Measurements from ENCODE around the gene RHCG. TPM values are rescaled to one million over a fixed set of nuclear protein-coding genes. Genes with fewer than 3 reads are reported as not detected.

RHCG gene
- total RNA-seq, 2 experiments from 2014 or later = not detected

DNA sequence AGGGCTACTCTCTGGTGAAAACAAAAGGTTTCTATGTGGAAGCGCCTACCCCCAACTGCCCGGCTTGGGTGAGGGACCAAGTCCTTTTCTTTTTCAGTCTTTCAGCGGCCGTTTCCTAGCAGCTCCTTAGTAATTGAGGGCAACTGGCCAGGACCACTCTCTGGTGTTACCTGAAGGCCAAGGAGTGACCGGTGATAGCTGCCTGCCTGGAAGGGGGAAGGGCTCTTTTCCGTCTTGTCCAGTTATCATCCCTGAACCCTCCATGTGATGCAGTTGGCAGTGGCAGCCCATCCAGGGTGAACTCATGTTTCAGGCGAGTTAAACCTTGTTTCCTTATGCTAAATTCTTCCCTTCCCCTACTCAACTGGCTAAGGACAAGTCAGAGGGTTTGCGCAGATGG lies 33.3 kb downstream of the RHCG start:
- intact Hi-C loops (cut with micrococcal nuclease) = no loop called here
- no peaks in the 10 kb centered on the region for H3K9me3 Mint-ChIP-seq
- no peaks in the 10 kb centered on the region for H3K36me3 Mint-ChIP-seq
- H3K4me1 Mint-ChIP-seq (ENCODE audit: low read depth) = no peaks in the 10 kb centered on the region
- no peak for DNase-seq
- peaks cover 14% of the 10 kb centered on the region for H3K27me3 Mint-ChIP-seq
- H3K4me3 Mint-ChIP-seq = no peak overlapping the region
- POLR2A ChIA-PET = no interaction called here
- H3K27ac Mint-ChIP-seq = no peak overlapping the region
- CTCF ChIA-PET = interaction anchor here (1.0 kb wide), 1 partner anchor 105 kb away, joined by 3 read pairs; no protein-coding TSS in a partner anchor

DNA sequence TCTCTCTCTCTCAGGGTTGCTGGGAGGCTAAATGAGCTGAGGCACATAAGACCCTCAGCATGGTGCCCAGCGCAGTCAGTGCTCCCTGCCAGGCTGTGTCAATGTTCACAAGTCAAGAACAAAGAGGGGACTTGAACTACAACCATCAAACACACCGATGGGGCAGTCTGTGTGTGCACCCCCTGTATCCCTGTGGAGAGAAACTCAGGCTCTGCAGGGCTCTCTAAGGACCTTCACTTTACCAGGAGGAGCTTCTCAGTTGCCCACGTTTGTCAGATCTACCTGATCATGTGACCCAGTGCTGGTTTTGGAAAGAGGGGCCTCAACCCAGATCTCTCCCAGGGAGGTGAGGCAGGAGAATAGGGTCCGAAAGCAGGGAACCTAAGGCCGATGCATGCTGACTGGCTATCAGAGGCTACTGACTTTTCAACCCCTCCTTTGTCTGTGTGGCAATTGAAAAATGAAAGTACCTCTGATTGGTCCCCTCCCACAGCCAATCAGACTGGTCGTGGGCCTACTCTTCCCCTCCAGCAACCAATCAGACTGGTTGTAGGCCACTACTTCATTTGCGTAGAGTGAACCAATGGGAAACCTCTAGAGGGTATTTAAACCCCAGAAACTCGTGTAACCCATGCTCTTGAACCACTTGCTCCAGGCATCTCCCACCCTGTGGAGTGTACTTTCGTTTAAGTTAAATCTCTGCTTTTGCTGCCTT lies 34.0 kb downstream of the RHCG start:
- no peak for DNase-seq
- H3K9me3 Mint-ChIP-seq = no peaks in the 10 kb centered on the region
- H3K4me3 Mint-ChIP-seq = no peak overlapping the region
- peaks cover 14% of the 10 kb centered on the region for H3K27me3 Mint-ChIP-seq
- ChIA-PET POLR2A (no interaction called here), CTCF (interaction anchor here (1.0 kb wide), 1 partner anchor 104 kb away, joined by 3 read pairs; no protein-coding TSS in a partner anchor)
- H3K36me3 Mint-ChIP-seq = no peaks in the 10 kb centered on the region
- H3K4me1 Mint-ChIP-seq (ENCODE audit: low read depth) = no peaks in the 10 kb centered on the region
- intact Hi-C loops (cut with micrococcal nuclease) = no loop called here
- H3K27ac Mint-ChIP-seq = no peak overlapping the region

DNA sequence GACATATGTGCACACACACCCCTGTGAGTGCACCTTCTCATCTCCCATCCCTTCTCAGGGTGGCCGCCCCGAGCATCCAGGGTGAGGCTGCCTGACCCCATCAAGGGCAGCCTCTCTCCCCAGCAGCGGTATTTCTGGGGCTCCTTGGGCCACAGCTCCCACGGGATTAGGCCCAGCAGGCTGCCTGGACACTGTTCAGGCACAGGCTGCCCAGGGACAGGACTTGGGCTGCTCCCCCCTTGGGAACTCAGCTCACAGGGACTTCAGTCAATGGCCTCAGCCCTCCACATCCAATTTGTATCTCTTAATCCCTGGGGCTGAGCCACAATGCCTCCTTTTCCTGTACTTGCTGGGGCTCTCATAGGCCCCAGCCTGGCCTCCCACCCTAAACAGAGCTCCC lies 35.0 kb downstream of the RHCG start:
- peaks cover 4% of the 10 kb centered on the region for H3K9me3 Mint-ChIP-seq
- H3K4me3 Mint-ChIP-seq = no peak overlapping the region
- H3K4me1 Mint-ChIP-seq (ENCODE audit: low read depth) = no peaks in the 10 kb centered on the region
- DNase-seq = no peak
- H3K27ac Mint-ChIP-seq = no peak overlapping the region
- CTCF ChIA-PET = no interaction called here
- H3K36me3 Mint-ChIP-seq = no peaks in the 10 kb centered on the region
- POLR2A ChIA-PET = no interaction called here
- intact Hi-C loops (cut with micrococcal nuclease) = no loop called here
- H3K27me3 Mint-ChIP-seq = peaks cover 14% of the 10 kb centered on the region

DNA sequence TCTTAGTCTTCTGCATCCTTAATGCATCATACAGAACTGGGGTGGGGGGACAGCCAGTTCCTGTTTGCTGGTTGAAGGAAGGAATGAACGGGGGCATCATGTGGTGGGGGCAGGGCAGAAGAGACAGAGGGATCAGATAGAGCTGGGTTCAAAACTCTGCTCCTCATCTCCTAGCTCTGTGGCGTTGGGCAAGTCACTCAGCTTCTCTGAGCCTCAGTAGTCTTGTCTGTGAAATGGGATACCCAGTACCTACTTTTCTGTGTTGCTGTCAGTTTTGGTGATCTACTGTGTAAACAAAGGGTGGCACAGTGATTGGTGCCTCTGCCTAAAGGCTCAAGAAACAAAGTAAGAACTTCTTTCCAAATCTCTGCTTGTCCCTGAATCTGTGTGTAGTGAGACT lies 36.3 kb downstream of the RHCG start:
- intact Hi-C loops (cut with micrococcal nuclease) = no loop called here
- ChIA-PET POLR2A (no interaction called here), CTCF (no interaction called here)
- H3K4me3 Mint-ChIP-seq = no peak overlapping the region
- peaks cover 14% of the 10 kb centered on the region for H3K27me3 Mint-ChIP-seq
- no peak for DNase-seq
- H3K9me3 Mint-ChIP-seq = peaks cover 4% of the 10 kb centered on the region
- H3K4me1 Mint-ChIP-seq (ENCODE audit: low read depth) = no peaks in the 10 kb centered on the region
- no peaks in the 10 kb centered on the region for H3K36me3 Mint-ChIP-seq
- H3K27ac Mint-ChIP-seq = no peak overlapping the region

DNA sequence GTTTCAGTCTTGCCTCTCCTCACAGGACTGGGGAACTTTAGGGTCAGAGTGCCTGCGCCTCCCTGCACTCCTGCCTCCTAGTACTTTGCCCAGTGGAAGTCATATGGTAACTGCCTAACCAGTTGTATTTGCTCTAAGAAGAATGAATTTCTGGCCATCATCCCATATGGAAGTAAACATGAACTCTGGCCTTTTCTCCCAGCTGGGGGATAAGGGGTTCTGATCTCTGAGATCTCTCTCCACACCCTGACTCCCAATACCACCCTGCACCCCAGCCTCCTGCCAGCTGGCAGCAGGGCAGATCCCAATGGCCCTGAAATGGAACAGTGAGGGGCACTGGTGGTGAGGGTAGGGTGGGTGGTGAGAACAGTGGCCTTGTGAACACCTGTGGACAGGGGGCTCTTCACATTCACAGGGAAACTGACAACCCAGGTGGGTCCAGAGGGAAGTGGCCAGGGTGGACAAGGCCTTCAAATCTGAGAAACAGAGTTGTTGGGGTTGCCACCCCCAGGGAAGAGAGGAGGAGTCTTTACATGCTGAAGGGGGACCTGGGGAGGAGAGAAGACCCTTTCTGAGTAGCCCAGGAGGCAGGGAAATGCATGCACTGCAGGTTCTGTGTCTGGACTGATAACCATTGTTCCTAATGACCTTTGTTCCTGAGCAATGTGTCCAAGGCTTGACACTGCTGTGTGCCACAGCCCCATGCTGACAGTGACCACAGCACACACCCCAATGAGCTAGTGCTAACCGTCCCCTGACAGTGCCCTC lies 36.9 kb downstream of the RHCG start:
- CTCF ChIA-PET = interaction anchor here (1.1 kb wide), 1 partner anchor 17 kb away, joined by 3 read pairs; no protein-coding TSS in a partner anchor
- Mint-ChIP-seq H3K36me3 (no peaks in the 10 kb centered on the region), H3K9me3 (peaks cover 4% of the 10 kb centered on the region), H3K27ac (no peak overlapping the region), H3K27me3 (peaks cover 14% of the 10 kb centered on the region), H3K4me1 (ENCODE audit: low read depth) (no peaks in the 10 kb centered on the region), H3K4me3 (no peak overlapping the region)
- DNase-seq = no peak
- POLR2A ChIA-PET = no interaction called here
- intact Hi-C loops (cut with micrococcal nuclease) = no loop called here

DNA sequence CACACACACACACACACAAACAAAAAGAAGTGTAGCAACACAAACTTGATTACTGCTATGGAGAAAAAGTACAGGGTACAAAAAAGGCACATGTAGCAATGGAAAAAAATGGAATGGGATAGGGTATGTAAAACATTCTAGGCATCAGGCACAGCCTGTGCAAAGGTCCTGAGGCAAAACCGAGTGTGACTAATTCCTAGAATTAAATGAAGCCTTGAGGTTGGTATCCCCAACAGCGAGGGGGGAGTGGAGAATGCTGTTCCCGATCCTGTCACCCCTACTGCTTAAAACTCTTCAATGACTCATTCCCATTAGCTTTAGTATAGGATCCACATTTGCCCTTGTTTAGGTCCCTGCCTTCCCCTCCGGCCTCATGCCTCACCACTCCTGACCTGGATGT lies 37.9 kb downstream of the RHCG start:
- POLR2A ChIA-PET = no interaction called here
- CTCF ChIA-PET = no interaction called here
- Mint-ChIP-seq H3K4me1 (ENCODE audit: low read depth) (no peaks in the 10 kb centered on the region), H3K27me3 (peaks cover 14% of the 10 kb centered on the region), H3K36me3 (no peaks in the 10 kb centered on the region), H3K4me3 (no peak overlapping the region), H3K9me3 (peaks cover 4% of the 10 kb centered on the region), H3K27ac (no peak overlapping the region)
- intact Hi-C loops (cut with micrococcal nuclease) = no loop called here
- DNase-seq = no peak

DNA sequence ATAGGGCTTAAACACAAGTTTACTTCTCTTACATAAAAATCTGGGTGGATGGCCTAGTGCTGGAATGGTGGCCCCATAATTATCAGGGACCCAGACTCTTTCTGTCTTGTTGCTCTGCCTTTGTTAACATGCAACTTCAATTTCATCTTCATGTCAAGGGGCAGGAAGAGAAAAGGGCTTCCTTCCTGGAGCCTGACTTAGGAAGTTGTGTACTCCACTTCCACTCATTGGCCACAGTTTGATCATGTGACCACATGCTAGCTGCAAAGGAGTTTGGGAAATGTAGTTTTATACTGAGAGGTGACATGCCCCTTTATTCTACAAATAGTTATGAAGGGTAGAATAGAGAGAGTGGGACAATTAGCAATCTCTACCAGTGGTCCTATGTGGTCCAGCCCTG lies 39.3 kb downstream of the RHCG start:
- H3K4me1 Mint-ChIP-seq (ENCODE audit: low read depth) = no peaks in the 10 kb centered on the region
- POLR2A ChIA-PET = no interaction called here
- CTCF ChIA-PET = interaction anchor here (0.8 kb wide), 1 partner anchor 99 kb away, joined by 3 read pairs; no protein-coding TSS in a partner anchor
- H3K4me3 Mint-ChIP-seq = no peak overlapping the region
- no peaks in the 10 kb centered on the region for H3K36me3 Mint-ChIP-seq
- peaks cover 4% of the 10 kb centered on the region for H3K9me3 Mint-ChIP-seq
- intact Hi-C loops (cut with micrococcal nuclease) = no loop called here
- no peak overlapping the region for H3K27ac Mint-ChIP-seq
- no peak for DNase-seq
- H3K27me3 Mint-ChIP-seq = peaks cover 11% of the 10 kb centered on the region

DNA sequence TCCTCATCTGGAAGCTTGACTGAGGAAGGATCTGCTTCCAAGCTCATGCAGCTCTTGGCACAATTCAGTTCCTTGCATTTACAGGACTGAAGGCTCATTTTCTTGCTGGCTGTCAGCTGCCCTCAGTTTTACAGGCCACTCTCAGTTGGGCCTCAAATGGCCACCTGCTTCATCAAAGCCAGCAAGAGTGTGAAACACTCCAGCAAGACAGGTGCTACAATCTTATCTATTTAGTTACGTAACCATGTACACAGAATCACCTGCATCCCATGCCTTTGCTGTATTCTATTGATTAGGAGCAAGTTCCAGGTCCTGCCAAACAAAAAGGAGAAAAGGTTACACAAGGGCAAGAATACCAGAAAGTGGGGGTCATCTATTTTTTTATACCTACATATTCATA lies 40.8 kb downstream of the RHCG start:
- no peak overlapping the region for H3K4me3 Mint-ChIP-seq
- no peaks in the 10 kb centered on the region for H3K36me3 Mint-ChIP-seq
- CTCF ChIA-PET = interaction anchor here (2.5 kb wide), 1 partner anchor 13 kb away, joined by 15 read pairs; no protein-coding TSS in a partner anchor
- DNase-seq = no peak
- POLR2A ChIA-PET = no interaction called here
- H3K4me1 Mint-ChIP-seq (ENCODE audit: low read depth) = no peaks in the 10 kb centered on the region
- peaks cover 13% of the 10 kb centered on the region for H3K27me3 Mint-ChIP-seq
- intact Hi-C loops (cut with micrococcal nuclease) = no loop called here
- H3K27ac Mint-ChIP-seq = no peak overlapping the region
- H3K9me3 Mint-ChIP-seq = peaks cover 4% of the 10 kb centered on the region

DNA sequence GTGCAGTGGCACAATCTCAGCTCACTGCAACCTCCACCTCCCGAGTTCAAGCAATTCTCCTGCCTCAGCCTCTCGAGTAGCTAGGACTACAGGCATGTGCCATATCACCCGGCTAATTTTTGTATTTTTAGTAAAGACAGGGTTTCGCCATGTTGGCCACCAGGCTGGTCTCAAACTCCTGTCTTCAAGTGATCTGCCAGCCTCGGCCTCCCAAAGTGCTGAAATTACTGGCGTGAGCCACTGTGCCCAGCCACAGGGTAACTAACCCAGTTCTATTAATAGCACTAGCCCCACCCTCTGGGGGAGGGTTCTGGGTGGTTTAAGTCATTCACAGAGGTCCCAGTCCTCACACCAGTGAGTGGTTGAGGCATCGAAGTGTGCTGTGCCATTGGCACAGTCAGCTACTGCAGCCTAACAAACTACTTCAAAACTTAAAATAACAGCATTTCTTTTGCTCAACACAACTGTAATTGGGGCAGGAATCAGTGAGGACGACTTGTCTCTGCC lies 44.0 kb downstream of the RHCG start:
- Mint-ChIP-seq H3K4me3 (no peak overlapping the region), H3K4me1 (ENCODE audit: low read depth) (no peaks in the 10 kb centered on the region), H3K27ac (no peak overlapping the region), H3K36me3 (no peaks in the 10 kb centered on the region), H3K9me3 (peaks cover 4% of the 10 kb centered on the region), H3K27me3 (peaks cover 18% of the 10 kb centered on the region)
- DNase-seq = no peak
- intact Hi-C loops (cut with micrococcal nuclease) = no loop called here
- ChIA-PET CTCF (no interaction called here), POLR2A (no interaction called here)

DNA sequence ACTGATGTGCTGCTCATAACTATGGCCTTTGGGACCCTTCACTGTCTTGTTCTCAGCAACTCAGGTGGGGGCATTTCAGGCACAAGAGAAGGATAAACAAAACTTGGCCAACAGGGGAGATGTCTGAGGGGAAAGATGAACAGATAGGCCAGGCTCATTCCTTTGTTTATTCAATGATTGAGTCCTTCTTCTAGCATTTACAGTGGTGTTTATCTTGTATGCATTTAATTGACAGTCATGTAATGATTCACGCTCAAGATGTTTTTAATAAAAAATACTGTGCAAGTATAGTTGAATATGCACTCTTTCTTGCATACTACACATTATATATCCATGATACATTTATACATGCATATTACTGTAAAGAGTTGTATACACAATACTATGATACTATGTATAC lies 44.5 kb downstream of the RHCG start:
- no peaks in the 10 kb centered on the region for H3K4me1 Mint-ChIP-seq (ENCODE audit: low read depth)
- ChIA-PET CTCF (no interaction called here), POLR2A (no interaction called here)
- no peak overlapping the region for H3K27ac Mint-ChIP-seq
- intact Hi-C loops (cut with micrococcal nuclease) = no loop called here
- no peak for DNase-seq
- H3K9me3 Mint-ChIP-seq = peaks cover under 1% of the 10 kb centered on the region
- no peaks in the 10 kb centered on the region for H3K36me3 Mint-ChIP-seq
- H3K4me3 Mint-ChIP-seq = no peak overlapping the region
- peaks cover 22% of the 10 kb centered on the region for H3K27me3 Mint-ChIP-seq

DNA sequence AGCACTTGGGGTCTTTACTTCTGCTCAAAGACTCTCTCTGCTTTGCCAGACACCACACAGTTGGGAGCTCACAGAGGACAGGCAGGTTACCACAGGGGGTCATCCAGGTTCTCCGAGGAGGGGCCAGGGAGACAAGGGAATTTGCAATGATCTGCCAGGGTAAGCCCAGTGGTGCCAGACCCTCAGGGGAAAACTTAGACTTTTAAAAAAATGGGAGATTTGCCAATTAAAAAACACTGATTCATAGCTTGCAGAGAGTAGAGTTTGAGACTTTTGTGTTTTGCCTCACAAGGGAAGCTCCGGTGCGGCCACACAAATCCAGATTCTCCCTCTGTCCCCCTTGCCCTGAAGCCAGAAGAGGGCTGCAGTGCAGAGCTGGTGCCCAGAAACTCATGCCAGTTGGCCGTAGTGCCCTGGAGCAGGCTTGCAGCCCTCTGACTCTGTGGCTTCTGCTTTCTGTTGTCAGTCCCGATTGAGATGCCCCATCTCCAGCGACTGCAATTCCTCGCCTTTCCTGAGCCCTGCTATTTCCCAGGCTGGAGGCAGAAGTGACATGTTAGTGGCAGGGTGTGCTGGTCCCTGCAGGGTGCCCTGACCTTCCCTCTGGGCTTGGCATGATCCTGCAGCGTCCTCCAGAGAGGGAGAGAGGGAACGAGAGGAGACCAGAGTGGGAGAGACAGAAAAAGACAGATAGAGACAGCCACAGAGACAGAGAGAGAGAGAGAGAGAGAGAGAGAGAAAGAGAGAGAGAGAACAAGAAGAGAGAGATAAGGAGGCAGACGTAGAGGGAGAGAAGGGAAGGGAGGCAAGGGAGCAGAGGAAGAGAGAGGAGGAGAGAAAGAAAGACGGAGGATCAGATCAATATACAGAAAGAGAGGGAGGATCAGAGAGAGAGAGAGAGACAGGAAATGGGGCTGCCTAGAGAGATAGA lies 46.0 kb downstream of the RHCG start:
- ChIA-PET POLR2A (no interaction called here), CTCF (interaction anchor here (1.3 kb wide), 1 partner anchor 20 kb away, joined by 3 read pairs; no protein-coding TSS in a partner anchor)
- H3K27ac Mint-ChIP-seq = no peak overlapping the region
- H3K27me3 Mint-ChIP-seq = peaks cover 30% of the 10 kb centered on the region
- intact Hi-C loops (cut with micrococcal nuclease) = no loop called here
- H3K36me3 Mint-ChIP-seq = no peaks in the 10 kb centered on the region
- DNase-seq = no peak
- H3K4me1 Mint-ChIP-seq (ENCODE audit: low read depth) = no peaks in the 10 kb centered on the region
- no peaks in the 10 kb centered on the region for H3K9me3 Mint-ChIP-seq
- H3K4me3 Mint-ChIP-seq = no peak overlapping the region

DNA sequence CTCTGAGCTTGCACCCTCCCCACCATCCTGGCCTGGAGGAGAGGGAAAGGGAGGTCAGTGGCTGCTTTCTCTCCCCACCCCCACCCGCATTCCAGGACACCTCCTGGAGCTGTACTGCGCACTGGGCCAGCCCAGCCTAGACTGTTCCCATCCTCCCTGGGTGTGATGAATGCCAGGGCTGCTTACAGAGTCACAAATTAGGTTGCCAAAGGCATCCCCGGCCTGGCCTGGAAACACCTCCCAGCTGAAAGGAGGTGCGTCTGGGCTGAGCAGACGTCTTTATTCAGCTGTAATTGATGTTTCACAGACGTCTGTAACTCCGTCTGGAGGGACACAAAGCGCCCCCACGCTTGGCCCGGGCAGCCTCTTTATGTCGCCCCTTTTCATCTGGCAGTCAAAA lies 47.6 kb downstream of the RHCG start:
- no peak overlapping the region for H3K4me3 Mint-ChIP-seq
- peaks cover 30% of the 10 kb centered on the region for H3K27me3 Mint-ChIP-seq
- CTCF ChIA-PET = interaction anchor here (1.3 kb wide), 1 partner anchor 18 kb away, joined by 3 read pairs; no protein-coding TSS in a partner anchor
- no peaks in the 10 kb centered on the region for H3K36me3 Mint-ChIP-seq
- POLR2A ChIA-PET = interaction anchor here (0.6 kb wide), 1 partner anchor 17 kb away, joined by 4 read pairs; no protein-coding TSS in a partner anchor
- H3K4me1 Mint-ChIP-seq (ENCODE audit: low read depth) = no peaks in the 10 kb centered on the region
- intact Hi-C loops (cut with micrococcal nuclease) = no loop called here
- no peak overlapping the region for H3K27ac Mint-ChIP-seq
- no peak for DNase-seq
- H3K9me3 Mint-ChIP-seq = no peaks in the 10 kb centered on the region

Measured in activated CD4-positive, alpha-beta memory T cell treated with anti-CD3 and anti-CD28 coated beads for 36 hours (primary cell).